ENCODE data around the gene LPP. TPM values are rescaled to one million over a fixed set of nuclear protein-coding genes. Genes with fewer than 3 reads are reported as not detected.

LPP gene
- total and polyA plus RNA-seq, 4 donors = 7.2 to 50.3 (median 26.4) TPM

DNA sequence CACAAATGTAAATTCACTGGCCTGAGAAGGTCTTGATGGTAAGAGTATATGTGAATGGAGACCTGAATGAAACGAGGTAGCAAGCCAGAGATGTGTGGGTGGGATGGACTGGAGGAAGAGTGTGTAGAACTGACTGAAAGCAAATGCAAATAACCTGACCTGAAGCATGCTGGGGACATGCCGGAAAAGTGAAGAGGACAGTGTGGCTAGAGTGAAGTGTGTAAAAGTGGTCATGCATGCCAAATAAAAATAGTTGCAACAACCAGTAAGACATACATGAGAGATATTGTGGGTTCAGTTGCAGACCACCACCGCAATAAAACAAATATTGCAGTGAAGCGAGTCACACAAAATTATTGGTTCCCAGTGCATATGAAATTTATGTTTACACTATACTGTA, 82.3 kb downstream of the LPP start:
- Histone ChIP-seq H3K27me3 (ENCODE audit: control insufficient read depth, insufficient read depth, low read length) (no peaks in the 10 kb centered on the region), H3K4me3 (ENCODE audit: low read depth, low read length) (no peak overlapping the region), H3K9me3 (ENCODE audit: control insufficient read depth, insufficient read depth, low read length) (no peaks in the 10 kb centered on the region), H3K4me1 (ENCODE audit: control insufficient read depth, insufficient read depth, low read length) (peaks cover 3% of the 10 kb centered on the region), H3K27ac (ENCODE audit: low read depth, low read length) (no peak overlapping the region), H3K36me3 (ENCODE audit: control insufficient read depth, insufficient read depth, low read length) (no peaks in the 10 kb centered on the region)
- DNase-seq (ENCODE audit: low read depth in 4 of 6, low spot score in 6 of 6) = no peak
- 94% methylated on average over 1 of the region's 4 CpGs for WGBS (ENCODE audit: insufficient coverage)

DNA sequence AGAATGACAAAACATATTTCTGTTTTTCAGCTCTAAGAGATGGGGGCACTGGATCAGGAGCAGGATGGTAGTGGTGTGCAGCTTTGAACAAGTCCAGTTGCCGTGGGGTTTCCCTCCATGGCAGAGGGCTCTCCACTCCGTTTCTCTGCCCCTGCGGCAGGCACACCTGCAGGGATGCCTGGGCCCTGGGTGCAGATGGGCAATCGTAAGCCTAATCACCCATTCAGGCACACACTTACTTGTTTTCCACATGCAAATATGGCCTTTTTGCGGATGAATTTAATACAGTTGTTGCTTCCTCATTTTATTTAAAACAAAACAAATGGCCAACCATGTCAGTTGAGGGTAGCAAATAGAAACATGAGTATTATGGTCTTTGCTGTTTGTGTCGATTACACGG, 85.1 kb downstream of the LPP start:
- no peaks in the 10 kb centered on the region for H3K9me3 ChIP-seq (ENCODE audit: control insufficient read depth, insufficient read depth, low read length)

DNA sequence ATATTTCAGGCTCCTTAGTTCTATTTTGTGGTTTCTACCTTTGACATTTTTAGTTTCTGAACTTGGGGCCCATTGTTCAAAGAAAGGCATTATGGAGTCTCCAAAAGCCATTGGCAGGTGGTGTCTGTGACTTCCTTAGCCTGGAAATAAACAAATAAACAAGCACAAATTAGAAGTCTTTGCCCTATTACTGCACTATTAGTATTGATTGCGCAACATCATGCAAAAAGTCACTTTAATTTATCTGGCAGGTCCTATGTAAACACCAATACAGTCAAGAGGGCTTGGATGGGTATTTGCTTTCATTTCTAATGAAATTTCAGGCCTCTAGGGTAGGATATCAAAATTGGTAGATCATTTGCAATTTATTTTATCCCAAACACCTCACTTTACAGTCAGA, 85.6 kb downstream of the LPP start:
- H3K27ac ChIP-seq (ENCODE audit: low read depth, low read length) = no peak overlapping the region
- H3K9me3 ChIP-seq (ENCODE audit: control insufficient read depth, insufficient read depth, low read length) = no peaks in the 10 kb centered on the region
- H3K4me3 ChIP-seq (ENCODE audit: low read depth, low read length) = no peak overlapping the region
- peaks cover 3% of the 10 kb centered on the region for H3K4me1 ChIP-seq (ENCODE audit: control insufficient read depth, insufficient read depth, low read length)
- no peaks in the 10 kb centered on the region for H3K27me3 ChIP-seq (ENCODE audit: control insufficient read depth, insufficient read depth, low read length)
- DNase-seq (ENCODE audit: low read depth in 4 of 6, low spot score in 6 of 6) = no peak
- WGBS (ENCODE audit: insufficient coverage) = no CpG with 5 or more reads among the region's 1 CpG
- no peaks in the 10 kb centered on the region for H3K36me3 ChIP-seq (ENCODE audit: control insufficient read depth, insufficient read depth, low read length)

More for the DNA sequence above, 85.1 kb downstream of the LPP start:
- H3K36me3 ChIP-seq (ENCODE audit: control insufficient read depth, insufficient read depth, low read length) = no peaks in the 10 kb centered on the region
- peaks cover 3% of the 10 kb centered on the region for H3K4me1 ChIP-seq (ENCODE audit: control insufficient read depth, insufficient read depth, low read length)
- WGBS (ENCODE audit: insufficient coverage) = 86% methylated on average over 3 of the region's 7 CpGs
- DNase-seq (ENCODE audit: low read depth in 4 of 6, low spot score in 6 of 6) = no peak
- H3K27me3 ChIP-seq (ENCODE audit: control insufficient read depth, insufficient read depth, low read length) = no peaks in the 10 kb centered on the region
- no peak overlapping the region for H3K4me3 ChIP-seq (ENCODE audit: low read depth, low read length)
- H3K27ac ChIP-seq (ENCODE audit: low read depth, low read length) = no peak overlapping the region

DNA sequence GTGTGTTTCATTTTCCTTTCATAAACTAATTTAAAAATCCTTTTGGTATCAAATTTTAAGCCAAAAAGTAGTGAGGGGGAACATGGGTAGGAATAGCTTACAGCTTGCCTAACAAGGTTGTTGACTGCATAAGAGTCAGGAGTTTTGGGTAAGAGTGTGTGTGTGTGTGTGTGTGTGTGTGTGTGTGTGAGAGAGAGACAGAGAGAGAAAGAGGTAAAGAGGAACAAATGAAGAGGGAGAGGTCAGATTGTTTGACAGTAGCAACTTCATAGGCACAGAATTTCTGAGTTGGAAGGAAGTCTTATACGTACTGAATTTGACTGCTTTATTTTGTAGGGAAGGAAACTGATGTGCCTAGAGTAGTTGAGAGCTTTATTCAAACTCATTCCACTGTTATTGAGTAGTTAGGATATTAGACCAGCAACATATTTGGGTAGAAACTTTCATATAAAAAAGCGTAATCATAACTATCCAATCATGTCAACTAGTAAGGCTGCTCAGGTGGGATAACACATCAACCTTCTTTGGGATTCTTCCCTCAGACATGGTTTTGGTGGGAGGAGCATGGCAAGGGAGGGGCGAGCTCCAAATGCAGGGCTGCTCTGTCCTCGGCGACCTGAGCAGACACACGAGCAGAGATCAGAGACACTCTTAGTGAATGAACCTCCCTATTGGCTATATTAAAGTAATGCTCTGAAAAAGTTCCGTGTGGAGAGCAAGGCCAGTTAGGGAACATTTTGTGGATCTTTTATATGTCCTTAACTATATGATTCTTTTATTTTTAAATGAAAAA, 86.4 kb downstream of the LPP start:
- no peak overlapping the region for H3K27ac ChIP-seq (ENCODE audit: low read depth, low read length)
- WGBS (ENCODE audit: insufficient coverage) = no CpG with 5 or more reads among the region's 7 CpGs

DNA sequence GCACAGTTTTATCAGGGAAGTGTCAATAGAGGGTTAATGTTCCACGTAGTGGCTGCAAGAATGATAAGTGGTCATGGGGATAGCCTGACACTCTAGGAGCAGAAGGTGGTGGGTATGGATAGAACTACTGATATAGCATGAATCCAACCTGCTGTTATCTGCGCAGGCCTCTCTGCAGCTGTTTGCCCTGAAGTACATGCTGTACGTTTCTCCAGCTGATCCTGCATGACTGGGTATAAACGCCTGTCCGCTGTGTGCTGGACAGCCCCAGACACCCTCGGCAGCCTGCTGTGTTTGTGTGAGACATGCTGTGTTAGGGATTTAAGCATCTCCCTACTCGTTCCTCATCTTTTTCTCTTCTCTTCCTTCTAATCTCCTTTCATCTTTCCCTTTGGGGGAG, 87.1 kb downstream of the LPP start:
- peak overlapping the region; percentile 40 for H3K27ac ChIP-seq (ENCODE audit: low read depth, low read length)
- DNase-seq (ENCODE audit: low read depth in 4 of 6, low spot score in 6 of 6) = peak in 1 of 6 donors; percentile 39

More for the DNA sequence above, 86.4 kb downstream of the LPP start:
- Histone ChIP-seq H3K4me1 (ENCODE audit: control insufficient read depth, insufficient read depth, low read length) (peaks cover 3% of the 10 kb centered on the region), H3K27me3 (ENCODE audit: control insufficient read depth, insufficient read depth, low read length) (no peaks in the 10 kb centered on the region), H3K4me3 (ENCODE audit: low read depth, low read length) (no peak overlapping the region), H3K9me3 (ENCODE audit: control insufficient read depth, insufficient read depth, low read length) (no peaks in the 10 kb centered on the region), H3K36me3 (ENCODE audit: control insufficient read depth, insufficient read depth, low read length) (no peaks in the 10 kb centered on the region)
- DNase-seq (ENCODE audit: low read depth in 4 of 6, low spot score in 6 of 6) = no peak

GRCh38 chr3:188241883-188242282, 87.9 kb downstream of the LPP start:
- Histone ChIP-seq H3K4me3 (ENCODE audit: low read depth, low read length) (no peak overlapping the region), H3K36me3 (ENCODE audit: control insufficient read depth, insufficient read depth, low read length) (no peaks in the 10 kb centered on the region), H3K27ac (ENCODE audit: low read depth, low read length) (no peak overlapping the region), H3K4me1 (ENCODE audit: control insufficient read depth, insufficient read depth, low read length) (peaks cover 3% of the 10 kb centered on the region), H3K9me3 (ENCODE audit: control insufficient read depth, insufficient read depth, low read length) (no peaks in the 10 kb centered on the region), H3K27me3 (ENCODE audit: control insufficient read depth, insufficient read depth, low read length) (no peaks in the 10 kb centered on the region)
- WGBS (ENCODE audit: insufficient coverage) = 80% methylated on average over 1 of the region's 3 CpGs
- DNase-seq (ENCODE audit: low read depth in 4 of 6, low spot score in 6 of 6) = no peak

More for the DNA sequence above, 87.1 kb downstream of the LPP start:
- no peaks in the 10 kb centered on the region for H3K27me3 ChIP-seq (ENCODE audit: control insufficient read depth, insufficient read depth, low read length)
- H3K36me3 ChIP-seq (ENCODE audit: control insufficient read depth, insufficient read depth, low read length) = no peaks in the 10 kb centered on the region
- no peaks in the 10 kb centered on the region for H3K9me3 ChIP-seq (ENCODE audit: control insufficient read depth, insufficient read depth, low read length)
- 38% methylated on average over 3 of the region's 7 CpGs for whole genome bisulfite sequencing (ENCODE audit: insufficient coverage)
- H3K4me3 ChIP-seq (ENCODE audit: low read depth, low read length) = no peak overlapping the region
- peaks cover 3% of the 10 kb centered on the region for H3K4me1 ChIP-seq (ENCODE audit: control insufficient read depth, insufficient read depth, low read length)

GRCh38 chr3:188242436-188243123, 88.6 kb downstream of the LPP start:
- 60% methylated on average over 1 of the region's 3 CpGs for WGBS (ENCODE audit: insufficient coverage)
- Histone ChIP-seq H3K9me3 (ENCODE audit: control insufficient read depth, insufficient read depth, low read length) (no peaks in the 10 kb centered on the region), H3K27ac (ENCODE audit: low read depth, low read length) (no peak overlapping the region), H3K36me3 (ENCODE audit: control insufficient read depth, insufficient read depth, low read length) (no peaks in the 10 kb centered on the region), H3K27me3 (ENCODE audit: control insufficient read depth, insufficient read depth, low read length) (no peaks in the 10 kb centered on the region), H3K4me1 (ENCODE audit: control insufficient read depth, insufficient read depth, low read length) (peaks cover 3% of the 10 kb centered on the region), H3K4me3 (ENCODE audit: low read depth, low read length) (no peak overlapping the region)
- no peak for DNase-seq (ENCODE audit: low read depth in 4 of 6, low spot score in 6 of 6)

- Histone ChIP-seq H3K9me3 (ENCODE audit: control insufficient read depth, insufficient read depth, low read length) (no peaks in the 10 kb centered on the region), H3K4me3 (ENCODE audit: low read depth, low read length) (no peak overlapping the region), H3K27ac (ENCODE audit: low read depth, low read length) (no peak overlapping the region), H3K4me1 (ENCODE audit: control insufficient read depth, insufficient read depth, low read length) (peaks cover 3% of the 10 kb centered on the region), H3K36me3 (ENCODE audit: control insufficient read depth, insufficient read depth, low read length) (no peaks in the 10 kb centered on the region), H3K27me3 (ENCODE audit: control insufficient read depth, insufficient read depth, low read length) (no peaks in the 10 kb centered on the region)
- DNase-seq (ENCODE audit: low read depth in 4 of 6, low spot score in 6 of 6) = no peak
- 91% methylated on average over 6 of the region's 9 CpGs for WGBS (ENCODE audit: insufficient coverage)
Observed at GRCh38 chr3:188243124-188243795, 89.3 kb downstream of the LPP start.

- Histone ChIP-seq H3K4me1 (ENCODE audit: control insufficient read depth, insufficient read depth, low read length) (peaks cover 3% of the 10 kb centered on the region), H3K9me3 (ENCODE audit: control insufficient read depth, insufficient read depth, low read length) (no peaks in the 10 kb centered on the region), H3K4me3 (ENCODE audit: low read depth, low read length) (no peak overlapping the region), H3K27ac (ENCODE audit: low read depth, low read length) (no peak overlapping the region), H3K27me3 (ENCODE audit: control insufficient read depth, insufficient read depth, low read length) (no peaks in the 10 kb centered on the region), H3K36me3 (ENCODE audit: control insufficient read depth, insufficient read depth, low read length) (no peaks in the 10 kb centered on the region)
- DNase-seq (ENCODE audit: low read depth in 4 of 6, low spot score in 6 of 6) = no peak
- WGBS (ENCODE audit: insufficient coverage) = no CpG with 5 or more reads among the region's 2 CpGs
Observed at GRCh38 chr3:188244395-188244861, 90.5 kb downstream of the LPP start.
